GM12892 (cell line): Measurements from ENCODE around the gene ANTXRL.
"Not testable (repeated sequence)": the region's sequence is repeated elsewhere in the genome, so short reads cannot be mapped to it uniquely, and the experiment has no call there.

Source experiments
- DNase-seq: peaks from one replicate; pipeline ENCODE4 v3.0.0; 2011; ENCODE audit not compliant: insufficient read length
- FAIRE-seq: peaks from 2 replicates; lab custom pipeline; 2011; peaks lifted over from hg19 to GRCh38; lab: Jason Lieb, UNC
- POLR2A ChIP-seq: IDR thresholded peaks from 2 replicates; pipeline ENCODE4 v1.6.1; 2011; ENCODE audit warnings: low read depth, low read length, control low read depth
- POLR2AphosphoS5 ChIP-seq: IDR thresholded peaks from 2 replicates; pipeline ENCODE4 v1.6.1; 2011; ENCODE audit warnings: low read depth, low read length, control low read depth
- TAF1 ChIP-seq: IDR thresholded peaks from 2 replicates; pipeline ENCODE4 v1.6.1; 2011; ENCODE audit warnings: low read depth, mild to moderate bottlenecking, control low read depth, low read length, borderline replicate concordance

The ANTXRL gene

DNA sequence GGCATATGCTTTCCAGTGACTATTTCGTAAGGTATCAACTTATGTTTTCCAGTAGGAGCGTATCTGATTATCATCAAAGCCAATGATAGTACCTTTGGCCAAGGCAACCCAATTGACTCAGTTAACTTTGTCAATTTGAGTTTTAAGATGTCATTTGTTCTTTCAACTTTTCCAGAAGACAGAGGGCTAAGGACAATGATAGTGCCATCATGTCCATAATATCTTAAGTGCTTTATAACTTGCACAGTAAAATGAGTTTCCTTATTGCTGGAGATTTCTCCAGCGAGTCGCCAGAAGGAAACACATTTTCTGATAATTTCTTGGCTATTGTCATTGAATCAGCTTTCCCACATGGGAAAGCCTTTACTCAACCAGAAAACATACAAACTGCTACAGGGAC is 35.0 kb downstream of the ANTXRL start:
- FAIRE-seq (no peak), DNase-seq (no peak)
- TF ChIP-seq POLR2A, result no peak
- TF ChIP-seq TAF1, result no peak
- no peak for TF ChIP-seq POLR2AphosphoS5

DNA sequence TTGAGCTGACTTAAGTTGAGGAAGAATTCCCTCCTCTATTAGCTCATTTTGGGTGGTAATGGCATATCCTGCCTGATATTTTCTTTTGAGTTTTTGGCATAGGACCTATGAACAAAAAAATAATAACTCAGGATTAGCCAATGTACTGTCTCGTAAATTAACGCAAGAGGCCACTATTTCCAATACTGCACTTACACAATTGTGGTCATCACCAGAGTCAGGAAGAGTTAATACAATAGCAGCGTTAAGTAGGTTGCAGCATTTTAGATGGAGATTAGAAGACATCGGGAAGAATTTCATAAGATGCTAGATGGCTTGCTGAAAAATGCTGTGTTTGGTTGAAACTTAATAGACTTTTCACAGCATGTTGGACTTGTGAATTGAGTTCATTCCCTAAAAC is 36.4 kb downstream of the ANTXRL start:
- TF ChIP-seq POLR2AphosphoS5, result no peak
- FAIRE-seq (no peak), DNase-seq (no peak)

DNA sequence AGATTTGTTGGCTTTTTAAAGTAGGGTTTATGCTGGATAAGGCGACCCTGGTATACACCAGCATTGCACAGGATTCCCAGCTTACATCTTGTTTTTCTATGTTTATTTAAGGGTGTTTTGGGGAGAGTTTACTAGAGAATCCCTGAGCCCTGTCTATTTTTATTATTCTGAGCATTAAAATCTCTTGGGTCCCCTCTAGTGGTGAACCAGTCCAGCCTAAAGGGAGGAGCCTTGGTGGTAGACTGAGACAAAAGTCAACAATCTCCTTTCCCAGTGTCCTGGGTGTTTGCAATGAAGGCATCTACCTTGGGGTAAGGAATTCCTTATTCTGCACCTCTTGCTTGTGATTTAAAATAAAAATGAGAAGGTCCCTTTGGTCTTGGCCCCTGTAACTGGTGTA is 38.2 kb downstream of the ANTXRL start:
- no peak for FAIRE-seq
- no peak for DNase-seq
- TF ChIP-seq TAF1 (no peak), POLR2AphosphoS5 (no peak), POLR2A (no peak)

DNA sequence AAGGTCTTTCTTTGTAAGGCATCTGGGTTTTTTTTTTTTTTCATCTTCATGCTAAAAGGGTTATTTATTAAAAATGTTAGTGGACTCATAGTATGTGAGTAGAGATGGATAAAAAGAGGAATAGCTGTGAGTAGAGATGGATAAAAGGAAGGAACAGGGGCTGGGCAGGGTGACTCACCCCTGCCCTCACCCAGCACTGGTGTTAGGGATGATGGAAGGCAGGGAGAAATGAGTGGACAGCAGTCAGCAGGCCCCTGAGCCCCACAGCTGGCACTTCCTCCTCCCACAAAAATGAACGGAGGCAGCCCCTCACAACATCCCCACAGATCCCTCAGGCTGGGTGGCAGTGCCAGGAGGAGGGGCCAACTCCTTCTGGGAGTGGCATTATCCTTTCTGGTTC is 39.3 kb downstream of the ANTXRL start:
- DNase-seq (no peak), FAIRE-seq (no peak)
- TF ChIP-seq POLR2A, result no peak
- TF ChIP-seq POLR2AphosphoS5, result no peak
- TF ChIP-seq TAF1, result no peak

DNA sequence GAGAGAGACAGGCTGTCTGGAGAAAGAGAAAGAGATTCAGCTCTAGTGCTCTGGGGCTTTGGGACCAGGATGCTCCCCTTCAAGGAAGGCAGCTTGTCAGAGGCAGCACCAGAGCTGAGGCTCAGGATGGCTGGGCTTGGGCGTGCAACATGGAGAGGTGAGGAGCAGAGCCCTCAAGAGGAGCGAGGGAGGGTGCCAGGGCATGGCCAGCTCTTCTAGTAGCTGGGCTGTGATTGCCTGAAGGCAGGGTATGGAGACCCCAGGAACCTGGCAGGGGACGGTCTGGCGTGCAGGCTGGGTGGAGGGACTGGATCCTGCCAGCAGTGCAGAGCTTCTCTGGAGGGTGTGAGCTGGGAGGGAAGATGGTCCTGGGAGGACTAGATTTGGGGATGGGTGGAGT is 40.2 kb downstream of the ANTXRL start:
- no peak for FAIRE-seq
- TF ChIP-seq TAF1 (no peak), POLR2A (no peak), POLR2AphosphoS5 (no peak)
- DNase-seq, result no peak

DNA sequence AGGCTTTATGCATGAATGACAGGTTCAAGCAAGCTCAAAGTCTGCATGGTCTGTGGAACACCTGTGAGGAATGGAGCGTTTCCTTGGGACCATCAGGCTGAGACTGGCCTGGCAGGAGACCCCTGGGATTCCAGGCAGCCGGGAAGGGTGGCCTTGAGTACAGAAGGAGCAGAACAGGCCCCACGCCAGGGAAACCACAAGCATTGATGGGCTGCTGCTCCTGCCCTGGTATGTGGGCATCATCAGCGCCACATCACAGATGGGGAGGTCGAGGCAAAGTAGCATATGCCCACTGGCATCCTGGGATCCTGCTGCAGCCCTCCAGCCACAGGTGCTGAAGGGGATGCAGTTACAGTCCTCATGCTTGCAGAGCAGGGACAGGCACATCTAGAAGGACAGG is 40.9 kb downstream of the ANTXRL start:
- TF ChIP-seq POLR2A (no peak), POLR2AphosphoS5 (no peak), TAF1 (no peak)
- DNase-seq (no peak), FAIRE-seq (no peak)

DNA sequence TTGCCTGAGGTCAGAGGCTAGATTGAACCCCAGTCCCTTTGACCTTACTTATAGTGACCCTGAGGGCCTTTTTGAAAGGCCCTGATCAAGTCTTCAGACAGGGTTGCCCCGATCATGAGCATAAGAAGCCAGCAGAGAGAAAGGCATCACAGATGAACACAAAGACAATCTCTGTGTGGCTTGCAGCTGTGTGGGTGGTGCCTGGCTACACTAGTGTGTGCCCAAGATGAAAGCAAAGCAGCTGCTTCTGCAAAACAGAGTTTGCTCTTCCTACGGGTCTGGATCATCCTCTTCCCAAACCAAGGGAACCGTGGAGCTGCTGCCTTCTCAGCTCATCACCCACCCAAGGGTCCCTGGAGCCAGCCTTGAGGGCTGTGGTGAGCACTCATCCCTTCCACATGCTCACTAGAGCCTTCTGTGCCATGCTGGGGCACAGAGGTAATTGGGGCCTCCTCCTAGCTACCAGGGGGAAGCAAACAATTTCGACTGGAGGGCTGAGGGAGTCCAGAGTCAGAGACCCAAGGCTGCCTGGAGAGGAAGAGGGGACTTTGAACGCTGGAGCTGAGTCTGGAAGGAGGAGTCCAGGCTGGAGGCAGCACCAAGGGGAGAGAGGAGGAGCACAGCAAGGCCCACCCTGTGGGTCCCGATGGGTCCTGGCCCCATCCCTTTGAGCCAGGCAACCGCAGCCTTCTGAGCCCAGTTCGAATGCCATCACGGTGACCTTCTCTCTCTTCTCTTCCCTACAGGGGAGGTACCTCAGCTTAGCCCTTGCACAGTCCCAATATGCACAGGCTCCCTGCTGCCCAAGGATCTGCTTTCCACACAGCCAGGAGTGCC is 42.3 kb downstream of the ANTXRL start:
- no peak for TF ChIP-seq POLR2A
- TF ChIP-seq POLR2AphosphoS5, result no peak
- TF ChIP-seq TAF1, result no peak
- FAIRE-seq, result no peak
- no peak for DNase-seq

DNA sequence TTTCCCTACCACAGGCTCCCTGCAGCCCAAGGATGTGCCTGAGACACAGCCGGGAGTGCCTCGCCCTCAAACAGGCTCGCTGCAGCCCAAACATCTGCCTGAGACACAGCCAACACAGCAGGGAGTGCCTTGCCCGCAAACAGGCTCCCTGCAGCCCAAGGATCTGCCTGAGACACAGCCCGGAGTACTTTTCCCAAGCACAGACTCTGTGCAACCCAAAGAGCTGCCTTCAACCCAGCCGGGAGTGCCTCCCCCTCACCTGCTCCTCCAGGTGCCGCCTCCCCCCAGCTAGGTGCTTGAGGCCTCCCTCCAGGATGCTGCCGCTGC is 42.9 kb downstream of the ANTXRL start:
- FAIRE-seq (no peak), DNase-seq (no peak)
- TF ChIP-seq POLR2AphosphoS5 (no peak), POLR2A (no peak), TAF1 (no peak)

DNA sequence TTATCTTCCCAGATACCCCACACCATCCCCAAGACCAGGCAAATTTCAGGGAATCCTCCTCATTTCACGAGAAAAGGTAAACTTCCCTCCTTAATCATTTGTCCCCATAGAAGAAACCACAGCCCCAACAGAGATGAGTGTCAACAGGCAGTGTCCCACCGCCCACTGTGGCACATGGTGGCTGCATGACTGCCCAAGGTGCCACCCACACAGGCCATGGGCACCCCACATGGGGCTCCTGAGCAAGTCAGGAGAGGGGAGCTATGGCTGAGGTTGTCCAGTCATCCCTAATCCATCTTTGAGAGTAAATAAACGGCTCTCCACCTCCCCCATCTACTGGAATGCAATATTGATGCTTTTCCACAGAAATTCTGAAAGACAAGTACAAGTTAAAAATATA is 44.1 kb downstream of the ANTXRL start:
- DNase-seq, result no peak
- no peak for FAIRE-seq
- TF ChIP-seq POLR2A, result no peak
- TF ChIP-seq POLR2AphosphoS5, result no peak
- TF ChIP-seq TAF1, result no peak

DNA sequence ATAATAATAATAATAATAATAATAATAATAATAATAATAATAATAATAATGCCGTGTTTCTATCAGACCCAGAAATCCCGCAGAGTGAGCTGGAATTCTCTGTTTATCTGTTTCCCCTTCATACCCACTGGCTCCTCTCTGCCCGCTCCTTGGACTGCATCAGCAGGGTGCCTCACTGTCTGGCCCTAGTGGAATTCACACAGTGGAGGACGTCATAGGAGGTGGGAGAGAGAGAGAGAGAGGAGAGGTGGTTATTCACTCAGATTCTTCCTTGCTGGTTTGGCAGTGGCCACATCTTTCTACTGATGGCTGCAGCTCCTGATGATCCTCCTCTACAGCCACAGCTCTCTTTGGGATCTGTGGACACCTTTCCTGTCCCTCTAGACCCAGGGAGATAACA is 78.7 kb downstream of the ANTXRL start:
- FAIRE-seq, DNase-seq: not testable (repeated sequence)

DNA sequence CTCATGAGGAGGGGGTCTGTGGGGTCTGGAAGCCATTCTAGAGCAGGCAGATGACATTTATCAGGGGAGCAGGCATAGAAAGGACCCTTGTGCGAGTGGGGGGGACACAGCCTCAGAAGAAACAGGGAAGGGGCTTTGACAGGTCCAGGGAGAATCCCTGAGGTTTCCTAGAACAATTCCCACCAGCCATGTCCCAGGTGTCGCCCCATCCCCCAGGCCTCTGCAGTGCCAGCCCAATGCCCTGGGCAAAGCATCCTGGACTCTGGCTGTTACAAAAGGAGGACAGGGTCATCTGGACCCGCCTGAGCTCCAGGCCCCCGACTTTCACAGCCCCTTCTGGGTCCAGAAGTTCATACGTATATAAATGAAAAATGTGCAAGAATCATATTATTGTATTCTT is 80.4 kb downstream of the ANTXRL start:
- not testable (repeated sequence) for FAIRE-seq, DNase-seq

DNA sequence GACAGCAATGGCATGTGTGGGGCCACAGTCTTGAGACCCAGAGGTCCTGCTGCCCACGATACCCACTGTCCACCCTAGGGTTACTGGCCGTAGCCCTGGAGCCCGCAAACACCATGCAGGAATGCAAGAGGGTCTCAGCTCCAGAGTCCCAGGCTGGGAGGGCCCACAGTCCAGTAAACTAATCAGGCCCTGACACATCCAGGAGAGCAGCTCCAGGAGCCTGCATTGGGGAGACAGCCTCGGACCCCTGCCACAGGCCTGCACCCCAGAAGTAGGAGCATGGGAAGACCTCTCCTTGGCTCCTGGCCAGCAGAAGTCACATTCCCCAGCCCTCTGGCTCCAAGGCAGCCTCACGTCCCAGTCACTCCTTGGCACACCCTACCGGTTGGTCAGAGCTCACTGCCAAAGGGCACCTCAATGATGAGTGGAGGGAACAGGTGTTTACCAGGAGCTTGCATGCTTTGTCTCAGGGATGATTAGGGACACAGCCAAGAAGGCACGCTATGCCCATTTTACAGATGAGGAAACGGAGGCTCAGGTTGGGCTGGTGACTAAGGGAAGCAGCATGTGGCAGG is 81.0 kb downstream of the ANTXRL start:
- FAIRE-seq, DNase-seq: not testable (repeated sequence)

DNA sequence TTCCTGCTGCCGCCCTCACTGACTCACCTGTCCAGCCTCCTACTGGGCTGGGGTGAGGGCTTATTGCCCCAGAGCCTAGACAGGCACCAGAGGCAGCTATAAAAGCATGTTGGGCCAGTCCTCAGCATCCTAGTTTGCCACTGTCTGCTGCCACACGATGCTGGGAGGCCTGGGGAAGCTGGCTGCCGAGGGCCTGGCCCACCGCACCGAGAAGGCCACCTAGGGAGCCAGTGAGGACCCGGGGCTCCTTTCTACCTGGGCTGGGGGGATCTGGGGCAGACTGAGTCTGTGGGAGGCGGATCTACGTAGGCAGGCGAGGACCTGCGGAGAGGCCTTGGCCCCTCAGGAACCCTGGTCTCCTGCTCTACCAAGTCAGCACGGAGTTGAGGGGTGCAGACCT is 82.2 kb downstream of the ANTXRL start:
- FAIRE-seq, DNase-seq: not testable (repeated sequence)

DNA sequence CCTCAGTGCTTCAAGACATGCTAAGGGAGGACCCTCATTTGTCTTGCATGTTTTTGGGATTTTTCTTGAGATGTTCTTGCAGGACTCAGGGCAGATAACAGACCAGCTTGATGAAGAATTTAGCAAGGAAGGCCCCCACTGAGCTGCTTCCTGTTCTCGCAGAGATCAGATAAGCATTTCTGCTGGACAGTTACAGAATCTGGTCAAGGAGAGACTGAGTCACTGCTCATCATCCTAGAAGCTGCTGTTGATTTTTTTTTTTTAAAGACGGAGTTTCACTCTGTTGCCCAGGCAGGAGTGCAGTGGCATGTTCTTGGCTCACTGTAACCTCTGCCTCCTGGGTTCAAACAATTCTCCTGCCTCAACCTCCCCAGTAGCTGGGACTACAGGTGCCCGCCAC is 87.6 kb downstream of the ANTXRL start:
- FAIRE-seq, result not testable (repeated sequence)

DNA sequence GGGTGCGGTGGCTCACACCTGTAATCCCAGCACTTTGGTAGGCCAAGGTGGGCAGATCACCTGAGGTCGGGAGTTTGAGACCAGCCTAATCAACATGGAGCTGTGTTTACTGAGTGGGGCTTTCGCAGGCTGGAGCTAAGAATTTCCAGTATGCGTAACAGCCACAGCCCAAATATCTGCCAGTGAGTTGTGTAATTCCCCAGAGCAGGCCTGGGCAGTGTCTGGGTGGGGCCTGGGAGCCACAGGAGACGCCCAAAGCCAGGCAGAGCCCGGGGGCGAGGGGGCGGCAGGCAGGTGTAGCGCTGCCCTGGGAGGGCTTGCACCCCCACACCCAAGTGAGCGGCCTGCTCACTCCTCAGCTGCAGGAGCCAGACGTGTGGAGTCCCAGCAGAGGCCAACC is 88.6 kb downstream of the ANTXRL start, which contains the start of gene ANXA8L1:
Gene ANXA8L1, plus strand, starts transcription at position 371 of the 400 bp plus-strand sequence. CDS start 76 bp downstream, outside the sequence.
- not testable (repeated sequence) for FAIRE-seq, DNase-seq

More for the DNA sequence above, 87.6 kb downstream of the ANTXRL start:
- DNase-seq, result not testable (repeated sequence)

DNA sequence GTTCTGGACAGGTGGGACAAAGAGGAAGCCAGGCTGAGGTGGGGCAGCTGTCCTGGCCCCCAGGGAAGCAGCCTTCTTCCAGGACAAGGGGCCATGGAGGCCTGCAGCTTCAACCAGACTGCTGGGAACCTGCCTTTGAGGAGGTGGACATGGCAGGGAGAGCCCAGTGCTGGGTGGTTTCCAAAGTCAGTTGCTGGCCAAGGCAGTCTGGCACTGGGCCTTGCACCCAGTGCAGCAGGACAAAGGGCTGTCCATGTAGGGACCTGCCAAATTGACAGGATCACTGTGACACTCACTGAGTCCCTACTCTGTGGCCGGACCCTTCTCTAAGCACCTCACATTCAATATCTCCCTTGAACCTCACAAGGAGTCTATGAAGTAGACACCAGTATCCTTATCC is 90.2 kb downstream of the ANTXRL start:
- FAIRE-seq, DNase-seq: not testable (repeated sequence)

DNA sequence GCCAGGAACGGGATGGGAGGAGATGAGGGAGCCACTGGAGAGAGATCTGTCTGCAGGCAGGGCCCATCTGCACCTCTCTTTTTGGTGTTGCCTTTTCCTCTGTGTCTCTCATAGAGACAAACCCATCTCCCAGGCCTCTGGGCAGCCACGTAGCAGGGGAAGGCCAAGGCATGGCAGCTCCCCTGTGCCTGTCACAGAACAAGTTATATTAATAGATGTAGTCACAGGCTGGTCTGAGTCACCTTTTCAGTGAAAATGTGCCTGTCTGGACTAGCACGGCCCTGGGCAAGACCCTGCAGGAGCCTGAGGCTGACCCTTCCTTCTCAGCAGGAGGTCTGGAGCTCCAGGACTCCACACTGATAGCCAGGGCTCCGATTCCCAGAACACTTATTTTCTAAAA is 90.9 kb downstream of the ANTXRL start:
- DNase-seq, FAIRE-seq: not testable (repeated sequence)

DNA sequence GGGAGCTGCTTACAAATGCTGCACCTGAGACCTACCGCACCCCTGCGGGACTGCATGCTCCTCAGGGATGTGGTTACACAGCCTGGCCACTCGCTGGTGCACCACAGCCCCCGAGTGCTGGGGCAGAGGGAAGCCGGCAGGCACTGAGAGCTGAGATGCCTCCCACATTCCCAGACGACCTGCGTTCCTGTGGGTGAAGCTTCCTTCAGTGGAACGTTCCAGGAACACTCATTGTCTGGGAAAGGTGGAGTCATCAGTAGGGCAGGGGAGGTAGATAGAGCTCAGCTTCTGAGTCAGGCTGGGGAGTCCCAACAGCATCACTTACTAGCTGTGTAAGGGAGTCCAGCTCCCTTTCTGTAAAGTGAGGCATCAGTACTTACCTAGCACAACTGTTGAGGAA is 91.3 kb downstream of the ANTXRL start:
- DNase-seq, FAIRE-seq: not testable (repeated sequence)

DNA sequence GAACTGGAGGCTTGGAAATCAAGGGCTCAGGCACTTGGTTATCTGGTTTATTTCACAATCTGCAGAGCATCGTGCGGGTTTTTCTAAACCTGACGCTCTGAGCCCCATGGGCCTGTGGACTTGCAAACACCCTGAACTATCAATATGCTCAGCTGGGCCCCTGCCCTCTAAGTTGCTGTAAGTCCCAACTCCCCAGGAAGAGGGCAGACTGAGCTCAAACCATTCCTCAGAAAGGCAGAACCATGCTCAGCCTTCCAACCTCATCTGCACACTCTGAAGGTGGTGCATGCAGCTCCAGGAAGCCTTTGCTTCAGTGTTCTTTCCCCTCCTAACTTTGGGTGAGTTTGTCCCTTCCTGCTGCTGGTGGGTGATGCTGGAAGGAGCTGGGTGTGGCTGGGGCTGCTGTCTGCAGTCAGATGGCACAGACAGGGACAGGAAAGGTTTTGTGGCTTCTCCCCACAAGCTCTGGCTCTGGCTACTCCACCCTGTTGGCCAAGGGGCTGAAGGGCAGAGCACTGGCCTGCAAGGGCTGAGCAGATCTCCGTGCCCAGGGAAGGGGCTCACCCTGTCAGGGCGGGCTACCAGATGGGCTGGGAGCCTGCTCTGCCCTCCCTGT is 92.5 kb downstream of the ANTXRL start:
- not testable (repeated sequence) for FAIRE-seq, DNase-seq
